ENCODE measurements around the gene MOB3B. TPM values are rescaled to one million over a fixed set of nuclear protein-coding genes. Genes with fewer than 3 reads are reported as not detected.

MOB3B gene
- total RNA-seq, 1 experiment from 2014 or later = 0.03 TPM

GRCh38 chr9:27491154-27491553, 38.5 kb downstream of the MOB3B start:
- ChIA-PET CTCF (no interaction called here), POLR2A (no interaction called here)
- no peaks in the 10 kb centered on the region for H3K27me3 ChIP-seq (ENCODE audit: control insufficient read depth, insufficient read depth, low read length)
- H3K9me3 ChIP-seq (ENCODE audit: control insufficient read depth, insufficient read depth, low read depth, low read length) = no peaks in the 10 kb centered on the region
- no peaks in the 10 kb centered on the region for H3K36me3 ChIP-seq (ENCODE audit: control insufficient read depth, insufficient read depth, low read length)
- TF ChIP-seq SIN3A (IDR thresholded peaks at IDR 0.05; ENCODE audit: borderline replicate concordance, insufficient read depth, low read depth, low read length) = no peak
- no peak for TF ChIP-seq POLR2AphosphoS5 (IDR thresholded peaks at IDR 0.05; ENCODE audit: low read depth, low read length)
- no peak for TF ChIP-seq TCF7L2 (IDR thresholded peaks at IDR 0.05; ENCODE audit: low read depth, low read length)
- no peak for TF ChIP-seq CTCF (IDR thresholded peaks at IDR 0.05)
- TF ChIP-seq REST (IDR thresholded peaks at IDR 0.05; ENCODE audit: insufficient read depth in 1 of 2, low read depth in 2 of 2, low read length in 1 of 2) = no peak
- intact Hi-C loops (cut with micrococcal nuclease; ENCODE audit: unreplicated experiment) = no loop called here
- in situ Hi-C loops (cut with HindIII; ENCODE audit: low pct_unique_long_range_greater_than_20kb, low sequenced_read_pairs) = no loop called here
- no TSS peak for BruUV-seq (replicated peaks)
- H3K4me1 ChIP-seq (ENCODE audit: control insufficient read depth, insufficient read depth, low read length) = no peaks in the 10 kb centered on the region
- no peak overlapping the region for H3K27ac ChIP-seq (ENCODE audit: low read length)
- DNase-seq (ENCODE audit: low read depth, low spot score) (no peak), ATAC-seq (no peak)
- no peak overlapping the region for H3K4me3 ChIP-seq (ENCODE audit: low read depth in 2 of 2, low read length in 2 of 2)

DNA sequence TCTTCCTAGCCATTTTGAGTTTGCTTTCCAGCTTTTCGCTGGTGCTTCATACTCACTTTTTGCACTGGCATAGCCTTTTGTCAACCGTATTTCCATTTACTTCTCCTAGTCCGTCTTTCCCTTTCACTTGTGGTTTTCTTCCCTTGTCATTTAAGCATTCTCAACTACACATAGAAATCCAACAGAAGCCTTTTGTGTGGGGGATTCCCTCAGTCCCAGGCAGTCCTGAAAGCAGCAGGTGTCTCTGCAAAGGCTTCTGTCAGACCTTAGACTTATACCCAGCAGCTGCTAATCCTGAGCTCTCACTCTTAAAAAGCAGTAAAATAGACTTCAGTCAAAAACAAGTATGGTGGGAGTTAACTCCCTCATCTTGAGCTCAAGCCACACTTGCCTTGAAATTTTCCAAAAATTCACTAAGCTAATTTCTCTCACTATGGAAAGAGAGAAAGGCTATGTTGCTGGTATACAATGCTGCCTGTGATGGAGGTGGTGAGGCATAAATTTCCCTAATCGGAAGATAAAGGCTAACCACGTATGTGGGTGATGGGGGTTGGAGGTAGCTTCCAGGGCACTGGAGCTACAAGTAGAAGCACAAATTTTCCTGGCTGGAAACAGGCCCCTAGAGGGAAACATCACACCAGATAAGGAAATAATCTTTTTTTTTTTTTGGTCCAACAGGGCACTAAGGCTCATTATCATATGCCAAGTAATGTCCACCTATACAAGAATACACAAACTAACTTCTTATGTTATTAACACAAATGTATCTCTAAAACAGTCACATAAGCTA, 40.3 kb downstream of the MOB3B start:
- CTCF ChIA-PET = no interaction called here
- BruUV-seq (replicated peaks) = no TSS peak
- ATAC-seq (no peak), DNase-seq (ENCODE audit: low read depth, low spot score) (no peak)
- H3K36me3 ChIP-seq (ENCODE audit: control insufficient read depth, insufficient read depth, low read length) = no peaks in the 10 kb centered on the region
- TF ChIP-seq REST (IDR thresholded peaks at IDR 0.05; ENCODE audit: insufficient read depth in 1 of 2, low read depth in 2 of 2, low read length in 1 of 2) = no peak
- no peak for TF ChIP-seq SIN3A (IDR thresholded peaks at IDR 0.05; ENCODE audit: borderline replicate concordance, insufficient read depth, low read depth, low read length)
- TF ChIP-seq POLR2AphosphoS5 (IDR thresholded peaks at IDR 0.05; ENCODE audit: low read depth, low read length) = no peak
- TF ChIP-seq TCF7L2 (IDR thresholded peaks at IDR 0.05; ENCODE audit: low read depth, low read length) = no peak
- TF ChIP-seq CTCF (IDR thresholded peaks at IDR 0.05) = no peak
- H3K27ac ChIP-seq (ENCODE audit: low read length) = no peak overlapping the region
- no peaks in the 10 kb centered on the region for H3K9me3 ChIP-seq (ENCODE audit: control insufficient read depth, insufficient read depth, low read depth, low read length)
- in situ Hi-C loops (cut with HindIII; ENCODE audit: low pct_unique_long_range_greater_than_20kb, low sequenced_read_pairs) = no loop called here
- H3K27me3 ChIP-seq (ENCODE audit: control insufficient read depth, insufficient read depth, low read length) = no peaks in the 10 kb centered on the region
- no peaks in the 10 kb centered on the region for H3K4me1 ChIP-seq (ENCODE audit: control insufficient read depth, insufficient read depth, low read length)
- no peak overlapping the region for H3K4me3 ChIP-seq (ENCODE audit: low read depth in 2 of 2, low read length in 2 of 2)
- intact Hi-C loops (cut with micrococcal nuclease; ENCODE audit: unreplicated experiment) = no loop called here
- POLR2A ChIA-PET = no interaction called here

Data from Panc1 (cell line).